Left forelimb (tissue), 1 donor: ENCODE measurements around the gene TMEM42.

Experiments used
- DNase-seq: peaks from one replicate; pipeline ENCODE4 v3.0.0-alpha.2; 2018; ENCODE audit warnings: low spot score

TMEM42 gene

DNA sequence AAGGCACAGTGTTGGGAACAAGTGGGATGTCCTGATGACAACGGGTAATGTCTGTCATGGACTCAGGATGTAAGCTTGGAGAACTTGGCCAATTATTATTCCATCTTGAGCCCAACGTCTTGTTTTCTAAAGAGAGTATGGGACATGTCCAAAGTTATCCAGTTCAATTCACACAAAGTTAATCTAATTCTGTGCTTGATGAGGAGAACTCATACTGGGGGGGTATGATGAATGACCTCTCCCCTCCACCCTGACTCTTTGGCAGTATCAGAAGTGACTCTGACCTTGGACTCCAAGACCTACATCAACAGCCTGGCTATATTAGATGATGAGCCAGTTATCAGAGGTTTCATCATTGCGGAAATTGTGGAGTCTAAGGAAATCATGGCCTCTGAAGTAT lies 49.0 kb downstream of the TMEM42 start:
- DNase-seq: no peak

DNA sequence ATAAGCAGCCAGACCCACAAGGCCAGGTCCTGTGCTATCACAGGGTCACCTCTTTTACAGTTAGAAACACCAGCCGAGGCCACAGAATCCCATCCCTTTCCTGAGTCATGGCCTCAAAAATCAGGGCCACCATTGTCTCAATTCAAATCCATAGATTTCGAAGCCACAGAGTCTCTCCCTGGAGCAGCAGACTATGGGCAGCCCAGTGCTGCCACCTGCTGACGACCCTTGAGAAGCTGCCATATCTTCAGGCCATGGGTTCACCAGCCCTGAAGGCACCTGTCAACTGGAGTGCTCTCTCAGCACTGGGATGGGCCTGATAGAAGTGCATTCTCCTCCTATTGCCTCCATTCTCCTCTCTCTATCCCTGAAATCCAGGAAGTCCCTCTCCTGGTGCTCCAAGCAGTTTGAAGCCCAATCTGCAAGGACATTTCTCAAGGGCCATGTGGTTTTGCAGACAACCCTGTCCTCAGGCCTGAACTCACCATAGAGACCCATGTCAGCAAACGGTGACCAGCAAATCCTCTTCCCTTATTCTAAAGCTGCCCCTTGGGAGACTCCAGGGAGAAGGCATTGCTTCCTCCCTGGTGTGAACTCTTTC lies 52.3 kb downstream of the TMEM42 start:
- no peak for DNase-seq

DNA sequence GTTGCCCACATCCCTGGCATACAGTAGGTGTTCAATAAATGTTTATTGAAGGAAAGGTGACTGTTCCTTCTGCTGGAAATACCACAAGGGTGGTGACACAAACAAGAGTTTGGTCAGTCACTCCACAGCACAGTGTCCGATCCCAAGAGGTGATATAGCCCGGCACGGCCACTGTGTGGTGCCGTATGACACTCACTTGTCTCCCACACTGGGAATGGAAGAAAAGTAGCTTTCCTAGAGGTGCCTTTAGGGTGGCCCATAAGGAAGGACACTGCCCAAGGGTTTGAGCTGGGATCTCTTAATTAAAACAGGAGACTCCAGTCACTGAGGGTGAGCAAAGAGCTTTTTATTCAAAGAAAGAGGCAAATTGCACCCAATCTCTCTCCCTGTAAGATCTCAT lies 53.2 kb downstream of the TMEM42 start:
- DNase-seq: no peak
